Stimulated activated CD4-positive, alpha-beta T cell treated with anti-CD3 and anti-CD28 coated beads, Interleukin-1b, Interleukin-23, amount 100 ng/mL, for 24 hours (primary cell): Measurements from ENCODE around the gene CLIC3.

Source experiments
- DNase-seq, 4 experiments: peaks; one replicate each; pipeline ENCODE4 v3.0.0-alpha.2; 2020; ENCODE audit warnings: low read depth in 4 of 4, low spot score in 1 of 4

The CLIC3 gene

GRCh38 chr9:136953771-136954269 lies 42.5 kb downstream of the CLIC3 start:
- no peak for DNase-seq

GRCh38 chr9:136952876-136953770 lies 43.2 kb downstream of the CLIC3 start:
- DNase-seq: no peak

DNA sequence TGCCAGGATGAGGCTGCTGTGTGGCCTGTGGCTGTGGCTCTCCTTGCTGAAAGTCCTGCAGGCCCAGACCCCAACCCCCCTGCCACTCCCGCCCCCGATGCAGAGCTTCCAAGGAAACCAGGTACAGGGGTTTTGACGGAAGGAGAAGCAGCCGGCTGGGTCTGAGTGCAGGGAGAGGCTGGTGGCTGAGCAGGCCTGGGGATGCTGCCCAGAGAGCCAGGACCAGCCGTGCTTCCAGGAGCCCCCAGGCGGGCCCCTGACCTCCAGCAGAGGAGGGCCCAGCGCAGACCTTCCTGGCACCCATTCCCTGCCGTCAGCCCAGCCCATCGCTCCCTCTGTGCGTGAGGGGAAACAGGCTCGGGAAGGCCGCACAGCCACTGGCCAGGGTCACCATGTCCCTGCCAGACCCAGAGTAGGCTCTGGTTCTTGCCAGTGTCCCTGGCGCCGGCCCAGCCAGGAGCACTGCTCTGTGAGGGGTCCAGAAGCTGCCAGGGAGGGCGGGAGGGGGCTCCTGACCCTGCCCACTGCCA lies 44.0 kb downstream of the CLIC3 start:
- DNase-seq: no peak

DNA sequence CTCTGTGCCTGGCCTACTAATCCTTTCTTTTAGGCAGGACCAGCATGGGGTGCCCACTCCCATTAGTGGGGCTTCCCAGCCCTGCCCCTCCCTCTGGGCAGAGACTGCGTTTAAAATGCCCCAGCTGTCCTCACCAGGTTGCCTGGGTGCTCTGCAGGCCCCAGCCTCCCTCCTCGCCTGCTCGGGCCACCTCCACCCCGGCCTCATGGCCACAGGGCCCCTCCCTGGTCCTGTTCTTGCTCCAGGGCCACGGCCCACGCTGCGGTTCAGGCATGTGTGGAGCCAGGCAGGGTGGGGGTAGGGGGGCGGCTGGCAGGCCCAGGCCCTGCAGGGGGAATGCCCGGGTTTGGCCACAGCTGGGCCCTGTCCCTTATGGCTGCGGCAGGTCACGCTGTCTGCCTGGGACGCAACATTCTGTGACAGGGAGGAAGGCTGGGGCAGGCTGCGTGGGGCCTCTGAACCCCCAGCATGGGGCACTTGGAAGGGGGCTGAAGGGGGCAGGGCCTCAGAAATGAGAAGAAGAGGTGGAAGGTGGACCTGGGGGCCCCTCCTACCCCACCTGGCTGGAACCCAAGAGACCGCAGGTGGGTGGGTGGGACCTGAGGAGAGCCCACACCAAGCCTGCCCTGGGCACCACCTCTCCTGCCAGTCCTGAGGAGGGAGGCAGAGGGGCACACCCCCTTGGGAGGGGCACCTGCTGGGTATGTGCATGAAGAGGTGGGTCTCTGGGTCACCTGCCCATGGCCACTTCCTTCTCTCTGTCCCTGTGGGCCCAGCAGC lies 44.6 kb downstream of the CLIC3 start, which contains the start of gene LCN12:
Gene LCN12, plus strand, starts transcription at position 733 of the 780 bp plus-strand sequence. CDS start 55 bp downstream, outside the sequence.
- no peak for DNase-seq

DNA sequence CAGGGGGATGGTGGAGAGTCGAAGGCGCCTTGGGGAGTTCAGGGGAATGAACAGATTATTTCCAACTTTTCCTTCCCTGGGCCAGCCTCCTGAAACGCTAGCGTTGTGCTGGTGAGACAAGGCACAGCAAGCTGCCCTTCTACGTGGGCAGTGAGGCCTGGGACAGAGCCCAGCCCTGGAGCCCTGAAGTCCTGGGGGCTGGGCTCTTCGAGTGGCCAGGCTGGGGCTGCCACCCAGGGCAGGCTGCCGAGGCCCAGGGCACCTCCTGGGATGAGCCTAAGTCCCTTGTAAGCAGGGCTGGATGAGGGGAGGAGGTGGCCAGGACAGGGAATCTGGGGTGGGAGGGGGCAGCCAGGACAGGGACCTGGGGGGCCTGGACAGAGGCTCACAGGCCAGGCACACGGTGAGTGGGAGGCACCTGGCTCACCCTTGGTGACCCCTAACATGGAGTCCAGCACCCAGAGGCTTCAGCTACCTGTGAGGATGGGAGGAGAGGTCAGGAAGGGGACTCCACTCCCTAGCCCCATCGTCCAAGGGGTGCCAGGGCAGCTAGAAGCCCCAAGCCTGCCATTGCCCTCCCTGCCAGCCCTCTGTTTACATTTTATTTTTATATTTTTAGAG lies 45.6 kb downstream of the CLIC3 start:
- DNase-seq: no peak

DNA sequence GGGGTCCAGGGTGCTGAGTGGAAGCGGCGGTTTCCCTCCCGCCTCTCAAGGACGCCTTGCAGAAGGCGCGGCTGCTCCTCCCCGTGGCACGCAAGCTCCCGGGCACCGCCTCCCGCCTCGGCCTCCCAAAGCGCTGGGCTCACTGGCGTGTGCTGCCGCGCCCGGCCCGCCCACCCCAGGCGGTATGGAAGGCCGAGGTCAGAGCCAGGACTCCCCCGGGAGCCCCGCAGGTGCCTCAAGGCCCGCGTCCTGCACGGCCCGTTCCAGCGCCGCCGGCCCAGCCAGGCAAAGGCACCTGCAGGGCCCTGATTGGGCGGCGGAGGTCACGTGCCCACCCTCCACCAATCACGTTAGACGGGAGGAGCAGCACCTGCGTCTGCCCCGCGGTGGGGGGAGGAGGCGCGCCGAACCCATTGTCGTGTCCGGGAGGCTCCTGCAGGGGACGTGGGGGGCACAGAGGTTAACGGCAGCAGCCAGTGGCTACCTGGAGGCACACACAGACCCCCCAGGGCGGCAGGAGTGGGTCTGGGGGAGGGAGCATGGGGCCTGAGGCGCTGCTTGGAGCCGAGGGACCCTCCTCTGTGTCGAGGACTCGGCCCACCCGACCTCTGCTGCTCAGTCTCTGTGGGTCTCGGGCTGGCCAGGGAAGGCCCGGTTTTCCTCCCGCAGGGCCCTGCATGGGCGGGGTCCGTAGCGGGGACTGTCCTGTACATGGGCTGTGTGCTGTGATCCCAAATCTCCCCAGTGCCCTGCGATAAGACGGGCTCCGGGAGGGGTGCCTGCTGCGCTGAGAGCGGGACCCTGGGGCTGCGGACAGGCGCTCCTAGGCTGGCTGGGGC lies 46.3 kb downstream of the CLIC3 start:
- DNase-seq: peak; percentile 81 to 97 (median 90)

GRCh38 chr9:136949239-136949816 lies 47.0 kb downstream of the CLIC3 start:
- DNase-seq: no peak

DNA sequence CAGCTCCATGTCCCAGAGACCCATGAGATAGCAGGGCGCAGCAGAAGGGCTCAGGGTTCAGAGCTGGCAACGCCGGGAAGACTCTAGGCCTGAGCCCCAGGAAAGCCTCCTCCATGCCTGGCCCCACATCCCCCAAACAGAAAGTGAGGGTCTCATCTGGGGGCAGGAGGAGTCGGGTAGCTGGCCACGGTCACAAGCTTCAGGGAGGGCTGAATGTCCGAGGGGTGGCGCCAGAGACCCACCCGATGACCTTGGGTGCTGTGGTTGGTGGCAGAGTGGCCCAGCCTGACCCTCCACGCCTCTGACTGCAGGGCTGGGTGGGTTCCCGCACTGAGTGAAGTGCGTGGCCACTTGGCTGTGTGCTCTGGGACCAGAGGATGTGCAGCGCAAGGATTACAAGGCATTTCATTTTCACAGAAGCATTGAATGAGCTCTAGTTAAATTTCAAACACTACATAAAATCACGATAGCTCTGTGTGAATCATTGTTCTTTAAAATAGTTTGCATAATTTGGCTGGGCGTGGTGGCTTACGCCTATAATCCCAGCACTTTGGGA lies 48.3 kb downstream of the CLIC3 start:
- DNase-seq: no peak

- no peak for DNase-seq
Observed at GRCh38 chr9:136947028-136947891, 49.1 kb downstream of the CLIC3 start.

DNA sequence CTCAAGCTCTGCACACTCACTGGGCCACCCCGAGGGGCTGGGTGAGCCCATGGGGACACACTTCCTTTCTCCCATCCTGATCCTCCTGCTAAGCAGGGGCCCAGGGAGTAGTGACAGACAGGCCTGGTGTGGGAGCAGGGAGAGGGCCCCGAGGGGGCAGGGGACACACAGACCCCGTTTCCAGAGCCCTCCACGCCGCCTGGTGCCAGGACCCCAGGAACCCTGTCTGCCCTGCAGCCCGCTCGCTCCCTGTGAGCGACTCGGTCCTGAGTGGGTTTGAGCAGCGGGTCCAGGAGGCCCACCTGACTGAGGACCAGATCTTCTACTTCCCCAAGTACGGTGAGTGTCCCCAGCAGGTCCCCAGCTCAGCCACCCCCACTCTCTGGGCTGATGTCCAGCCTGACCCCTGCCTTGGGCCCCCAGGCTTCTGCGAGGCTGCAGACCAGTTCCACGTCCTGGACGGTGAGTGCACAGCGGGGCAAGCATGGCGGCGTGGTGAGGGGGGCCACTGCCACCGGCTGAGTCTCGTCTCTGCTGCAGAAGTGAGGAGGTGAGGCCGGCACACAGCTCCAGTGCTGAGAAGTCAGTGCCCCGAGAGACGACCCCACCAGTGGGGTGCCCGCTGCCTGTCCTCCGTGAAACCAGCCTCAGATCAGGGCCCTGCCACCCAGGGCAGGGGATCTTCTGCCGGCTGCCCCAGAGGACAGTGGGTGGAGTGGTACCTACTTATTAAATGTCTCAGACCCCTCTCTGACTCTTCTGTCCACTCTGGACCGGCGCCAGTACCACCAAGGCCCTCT lies 49.9 kb downstream of the CLIC3 start:
- DNase-seq: no peak

- DNase-seq: no peak
Observed at GRCh38 chr9:136945333-136946227, 50.8 kb downstream of the CLIC3 start.
